Measurements from ENCODE around the gene TEKT3.

TEKT3 gene

DNA sequence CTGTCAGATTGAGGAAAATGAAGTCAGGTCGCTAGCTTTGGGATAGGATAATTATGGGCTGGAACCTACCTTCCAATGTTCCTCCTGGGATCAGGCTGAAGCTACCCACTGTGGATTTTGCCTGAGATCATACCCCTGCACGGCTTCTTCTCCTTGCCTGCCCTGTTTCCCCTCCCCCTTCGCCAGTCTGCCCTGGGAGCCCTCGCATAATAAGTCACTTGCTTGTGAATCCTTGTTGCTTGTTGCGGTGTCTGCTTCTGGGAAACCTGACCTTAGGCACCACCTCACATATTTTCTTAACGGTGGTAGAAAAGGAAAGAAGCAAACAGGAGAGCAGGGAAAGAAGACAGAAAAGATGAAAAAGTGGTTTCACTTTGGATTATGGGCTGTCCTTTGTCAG is 63.0 kb downstream of the TEKT3 start:
- TF ChIP-seq, protein P1, sequence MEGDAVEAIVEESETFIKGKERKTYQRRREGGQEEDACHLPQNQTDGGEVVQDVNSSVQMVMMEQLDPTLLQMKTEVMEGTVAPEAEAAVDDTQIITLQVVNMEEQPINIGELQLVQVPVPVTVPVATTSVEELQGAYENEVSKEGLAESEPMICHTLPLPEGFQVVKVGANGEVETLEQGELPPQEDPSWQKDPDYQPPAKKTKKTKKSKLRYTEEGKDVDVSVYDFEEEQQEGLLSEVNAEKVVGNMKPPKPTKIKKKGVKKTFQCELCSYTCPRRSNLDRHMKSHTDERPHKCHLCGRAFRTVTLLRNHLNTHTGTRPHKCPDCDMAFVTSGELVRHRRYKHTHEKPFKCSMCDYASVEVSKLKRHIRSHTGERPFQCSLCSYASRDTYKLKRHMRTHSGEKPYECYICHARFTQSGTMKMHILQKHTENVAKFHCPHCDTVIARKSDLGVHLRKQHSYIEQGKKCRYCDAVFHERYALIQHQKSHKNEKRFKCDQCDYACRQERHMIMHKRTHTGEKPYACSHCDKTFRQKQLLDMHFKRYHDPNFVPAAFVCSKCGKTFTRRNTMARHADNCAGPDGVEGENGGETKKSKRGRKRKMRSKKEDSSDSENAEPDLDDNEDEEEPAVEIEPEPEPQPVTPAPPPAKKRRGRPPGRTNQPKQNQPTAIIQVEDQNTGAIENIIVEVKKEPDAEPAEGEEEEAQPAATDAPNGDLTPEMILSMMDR (IDR thresholded peaks at IDR 0.05; ENCODE audit: control insufficient read depth, insufficient read depth, low read depth, low read length, missing control alignments): no peak
- DNase-seq (ENCODE audit: low read depth): no peak
- H3K4me3 ChIP-seq (ENCODE audit: control insufficient read depth, low read depth, low read length): peak overlapping the region; percentile 33

DNA sequence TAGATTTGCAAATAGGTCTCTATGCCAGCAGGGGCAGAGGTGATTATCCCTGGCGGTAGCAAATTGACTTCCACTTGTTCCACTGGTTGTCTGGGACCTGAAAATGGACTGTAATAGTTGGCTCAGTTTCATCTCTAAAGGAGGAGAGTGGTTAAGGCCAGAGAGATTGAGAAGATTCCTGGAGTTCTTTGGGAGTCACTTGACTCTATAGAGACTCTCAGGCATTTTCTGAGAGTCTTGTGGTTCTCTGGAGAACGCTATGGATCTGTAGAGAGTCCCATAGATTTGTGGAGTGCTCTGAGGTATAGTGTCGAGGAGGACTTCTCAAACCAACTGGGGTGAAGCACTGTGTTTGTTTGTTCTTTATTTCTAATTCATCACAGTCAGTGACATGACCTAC is 67.4 kb downstream of the TEKT3 start:
- TF ChIP-seq, protein P1 (IDR thresholded peaks at IDR 0.05; ENCODE audit: control insufficient read depth, insufficient read depth, low read depth, low read length, missing control alignments): no peak
- no peak for DNase-seq (ENCODE audit: low read depth)
- H3K4me3 ChIP-seq (ENCODE audit: control insufficient read depth, low read depth, low read length): no peak overlapping the region

DNA sequence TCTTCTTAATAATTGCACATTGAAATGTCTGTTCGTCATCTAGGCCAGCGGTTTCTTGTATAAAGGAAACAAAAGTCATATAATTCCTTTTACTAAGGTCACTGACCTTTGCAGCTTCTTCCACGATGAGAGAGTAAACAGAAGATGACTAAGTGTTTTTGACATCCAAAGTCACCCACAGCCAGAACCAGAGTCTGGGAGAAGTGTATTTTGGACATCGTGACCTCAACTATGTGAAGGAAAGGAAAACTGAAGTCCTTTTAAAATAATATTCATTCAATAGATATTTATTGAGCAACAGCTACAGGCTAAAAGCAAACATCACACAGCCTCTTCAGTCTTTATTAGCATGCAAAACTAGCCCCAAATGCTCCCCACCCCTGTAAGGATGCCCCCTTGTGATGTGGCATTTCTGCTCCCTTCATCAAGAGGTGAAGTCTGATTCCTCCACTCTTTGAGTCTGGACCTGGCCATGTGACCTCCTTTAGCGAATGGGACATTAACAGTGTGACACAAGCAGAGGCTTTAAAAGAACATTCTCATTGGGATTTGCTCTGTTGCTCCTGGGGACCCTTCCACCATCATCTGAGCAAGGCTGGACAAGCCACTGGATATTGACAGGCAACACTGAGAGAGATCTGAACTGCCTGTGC is 68.1 kb downstream of the TEKT3 start:
- DNase-seq (ENCODE audit: low read depth): peak; percentile 91
- TF ChIP-seq, protein P1 (IDR thresholded peaks at IDR 0.05; ENCODE audit: control insufficient read depth, insufficient read depth, low read depth, low read length, missing control alignments): no peak
- no peak overlapping the region for H3K4me3 ChIP-seq (ENCODE audit: control insufficient read depth, low read depth, low read length)

DNA sequence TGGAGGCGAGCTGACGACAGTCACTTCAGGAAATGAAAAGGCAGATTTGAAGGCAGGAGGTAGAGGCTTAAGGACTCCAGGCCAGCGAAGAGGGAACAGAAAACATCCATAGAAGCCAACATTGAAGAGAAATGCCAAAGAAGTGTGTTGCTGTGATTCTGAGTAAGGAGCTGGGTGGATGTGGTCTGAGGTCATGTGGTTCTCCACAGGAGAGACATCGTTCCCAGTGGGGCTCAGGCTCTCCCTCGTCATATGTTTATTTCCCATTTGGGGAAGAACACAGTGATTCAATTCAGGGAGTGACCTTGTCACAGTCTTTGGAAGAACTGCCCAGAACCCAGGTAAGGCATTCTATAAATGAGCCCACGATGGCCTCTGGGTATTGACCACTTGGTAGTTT is 69.7 kb downstream of the TEKT3 start:
- H3K4me3 ChIP-seq (ENCODE audit: control insufficient read depth, low read depth, low read length): no peak overlapping the region
- no peak for DNase-seq (ENCODE audit: low read depth)
- TF ChIP-seq, protein P1 (IDR thresholded peaks at IDR 0.05; ENCODE audit: control insufficient read depth, insufficient read depth, low read depth, low read length, missing control alignments): no peak

DNA sequence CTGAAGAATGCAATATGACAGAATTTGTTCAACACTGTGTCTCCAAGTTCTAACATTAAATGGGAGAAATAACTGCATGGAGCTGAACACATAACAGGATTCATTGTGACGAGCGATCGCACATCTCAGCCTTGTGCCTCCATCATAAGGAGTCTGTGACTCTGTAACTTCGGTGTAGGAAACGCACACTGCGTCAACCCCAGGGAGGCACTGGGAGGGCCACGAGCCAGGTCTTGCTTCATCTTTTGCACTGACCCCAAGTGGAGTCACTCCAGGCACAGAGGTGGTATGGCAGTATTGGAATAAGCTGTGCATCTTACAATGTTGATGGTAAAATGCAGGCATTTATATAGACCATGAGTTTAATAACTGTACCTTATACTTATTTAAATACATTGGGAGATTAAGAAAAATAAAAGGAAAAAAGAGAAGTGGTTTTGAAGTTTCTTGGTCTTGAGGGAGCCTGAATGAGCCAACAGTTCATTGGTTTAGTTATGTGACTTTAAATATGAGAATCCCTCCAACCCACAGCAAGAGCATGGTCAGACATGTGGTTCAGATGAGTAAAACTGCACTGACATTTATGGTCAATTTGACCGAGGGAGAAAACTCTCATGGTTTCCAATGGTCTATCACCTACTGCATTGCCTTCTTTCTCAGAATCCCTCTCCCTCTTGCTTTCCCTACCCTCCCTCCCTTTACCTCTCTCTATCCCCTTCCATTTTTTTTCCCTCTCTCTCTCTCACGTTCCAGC is 70.6 kb downstream of the TEKT3 start:
- DNase-seq (ENCODE audit: low read depth): no peak
- TF ChIP-seq, protein P1 (IDR thresholded peaks at IDR 0.05; ENCODE audit: control insufficient read depth, insufficient read depth, low read depth, low read length, missing control alignments): no peak
- H3K4me3 ChIP-seq (ENCODE audit: control insufficient read depth, low read depth, low read length): no peak overlapping the region

DNA sequence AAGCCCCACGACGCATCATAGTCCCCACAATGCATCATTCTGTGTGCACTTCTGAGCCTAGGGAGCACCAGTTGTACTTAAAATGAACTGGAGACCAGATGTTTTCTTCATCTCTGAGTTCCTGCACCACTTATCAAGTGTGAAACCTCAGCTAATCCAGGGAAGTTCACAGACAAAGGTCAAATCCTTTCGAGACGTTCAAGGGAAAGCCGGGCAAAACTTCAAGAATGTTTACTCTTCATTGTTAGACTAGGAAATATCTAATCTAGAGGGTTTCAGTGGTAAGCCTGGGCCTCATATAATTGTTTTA is 71.7 kb downstream of the TEKT3 start:
- TF ChIP-seq, protein P1 (IDR thresholded peaks at IDR 0.05; ENCODE audit: control insufficient read depth, insufficient read depth, low read depth, low read length, missing control alignments): no peak
- H3K4me3 ChIP-seq (ENCODE audit: control insufficient read depth, low read depth, low read length): no peak overlapping the region
- DNase-seq (ENCODE audit: low read depth): no peak
